ENCODE results near the gene NDUFV2. TPM values are rescaled to one million over a fixed set of nuclear protein-coding genes. Genes with fewer than 3 reads are reported as not detected.
"Not testable (repeated sequence)": the region's sequence is repeated elsewhere in the genome, so short reads cannot be mapped to it uniquely, and the experiment has no call there.

The NDUFV2 gene
- total RNA-seq, 1 experiment from 2014 or later, result 192 TPM

GRCh38 chr18:9092665-9093064 is 9.8 kb upstream of the NDUFV2 start:
- Mint-ChIP-seq H3K9me3 (ENCODE audit: unreplicated experiment) (no peaks in the 10 kb centered on the region), H3K27me3 (ENCODE audit: insufficient read depth, unreplicated experiment) (no peaks in the 10 kb centered on the region), H3K4me1 (ENCODE audit: insufficient read depth, unreplicated experiment) (no peaks in the 10 kb centered on the region), H3K4me3 (ENCODE audit: unreplicated experiment) (no peak overlapping the region), H3K36me3 (ENCODE audit: insufficient read depth, unreplicated experiment) (no peaks in the 10 kb centered on the region), H3K27ac (ENCODE audit: low read depth, unreplicated experiment) (no peak overlapping the region)
- ChIA-PET POLR2A (interaction anchor here (1.9 kb wide), 1 partner anchor 10 kb away, joined by 10 read pairs; the partner anchor contains the start of gene NDUFV2), CTCF (no interaction called here)
- BruUV-seq (replicated peaks), result no TSS peak
- no peak for TF ChIP-seq CTCF (IDR thresholded peaks at IDR 0.05; ENCODE audit: unreplicated experiment)
- intact Hi-C loops (cut with micrococcal nuclease), result no loop called here
- no peak for DNase-seq (ENCODE audit: unreplicated experiment)

DNA sequence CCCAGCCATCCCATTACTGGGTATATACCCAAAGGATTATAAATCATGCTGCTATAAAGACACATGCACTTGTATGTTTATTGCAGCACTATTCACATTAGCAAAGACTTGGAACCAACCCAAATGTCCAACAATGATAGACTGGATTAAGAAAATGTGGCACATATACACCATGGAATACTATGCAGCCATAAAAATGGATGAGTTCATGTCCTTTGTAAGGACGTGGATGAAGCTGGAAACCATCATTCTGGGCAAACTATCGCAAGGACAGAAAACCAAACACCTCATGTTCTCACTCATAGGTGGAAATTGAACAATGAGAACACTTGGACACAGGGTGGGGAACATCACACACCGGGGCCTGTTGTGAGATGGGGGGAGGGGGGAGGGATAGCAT is 9.4 kb upstream of the NDUFV2 start:
- H3K4me1 Mint-ChIP-seq (ENCODE audit: insufficient read depth, unreplicated experiment); intact Hi-C loops (cut with micrococcal nuclease); H3K27ac Mint-ChIP-seq (ENCODE audit: low read depth, unreplicated experiment); H3K4me3 Mint-ChIP-seq (ENCODE audit: unreplicated experiment); H3K9me3 Mint-ChIP-seq (ENCODE audit: unreplicated experiment); H3K36me3 Mint-ChIP-seq (ENCODE audit: insufficient read depth, unreplicated experiment); BruUV-seq (replicated peaks); H3K27me3 Mint-ChIP-seq (ENCODE audit: insufficient read depth, unreplicated experiment); DNase-seq (ENCODE audit: unreplicated experiment); CTCF ChIA-PET: not testable (repeated sequence)
- POLR2A ChIA-PET, result interaction anchor here (1.9 kb wide), 1 partner anchor 9 kb away, joined by 10 read pairs; the partner anchor contains the start of gene NDUFV2

DNA sequence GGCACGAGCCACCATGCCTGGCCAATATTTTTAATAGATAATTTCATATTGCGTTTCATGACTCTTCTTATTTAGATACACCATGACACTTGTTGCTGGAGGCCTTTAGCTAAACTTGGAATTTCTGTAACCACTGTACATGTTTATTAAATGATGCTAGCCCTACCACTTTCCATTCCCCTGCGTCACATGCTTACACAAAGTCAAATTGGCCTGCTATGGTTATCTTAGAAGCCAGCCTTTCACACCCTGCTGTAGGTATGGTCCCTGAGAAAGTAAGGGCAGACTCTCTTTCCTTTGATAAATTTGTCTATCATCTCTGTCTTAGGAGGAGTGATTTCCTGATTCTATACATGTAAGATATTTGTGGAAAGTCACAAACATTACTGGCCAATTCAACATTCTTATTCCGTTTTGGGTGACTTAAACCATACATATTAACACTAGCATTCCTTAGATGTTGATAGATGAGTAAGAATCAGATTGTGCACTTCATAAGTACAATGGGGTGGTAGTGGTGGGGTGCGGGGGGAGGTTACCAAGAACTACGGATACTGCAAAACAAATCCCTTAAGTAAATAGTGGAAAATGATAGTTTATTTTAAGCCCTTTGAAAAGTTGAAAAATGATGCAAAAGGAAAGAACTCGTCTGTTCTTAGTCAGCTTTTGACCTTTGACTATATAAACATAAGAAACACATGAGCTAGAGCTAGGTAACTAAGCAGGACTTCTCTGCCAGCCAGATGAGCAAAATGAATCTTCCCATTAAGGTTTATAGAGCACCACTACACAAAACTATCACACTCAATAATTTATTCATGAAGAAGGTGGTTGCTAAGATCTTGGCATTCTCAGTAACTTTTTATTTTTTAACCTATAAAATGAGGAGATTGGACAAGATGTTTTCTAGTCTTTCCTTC is 7.9 kb upstream of the NDUFV2 start:
- intact Hi-C loops (cut with micrococcal nuclease), result no loop called here
- no TSS peak for BruUV-seq (replicated peaks)
- H3K27ac Mint-ChIP-seq (ENCODE audit: low read depth, unreplicated experiment), result no peak overlapping the region
- POLR2A ChIA-PET, result interaction anchor here (1.9 to 5.8 kb wide), 2 partner anchors 8 to 21 kb away, joined by 10 to 25 read pairs; partner anchors contain the start of gene NDUFV2
- H3K4me1 Mint-ChIP-seq (ENCODE audit: insufficient read depth, unreplicated experiment), result no peaks in the 10 kb centered on the region
- CTCF ChIA-PET, result interaction anchor here (0.5 to 0.8 kb wide), 3 partner anchors 21 to 176 kb away, joined by 3 read pairs; no protein-coding TSS in a partner anchor
- no peaks in the 10 kb centered on the region for H3K27me3 Mint-ChIP-seq (ENCODE audit: insufficient read depth, unreplicated experiment)
- H3K4me3 Mint-ChIP-seq (ENCODE audit: unreplicated experiment), result no peak overlapping the region
- no peaks in the 10 kb centered on the region for H3K9me3 Mint-ChIP-seq (ENCODE audit: unreplicated experiment)
- TF ChIP-seq CTCF (IDR thresholded peaks at IDR 0.05; ENCODE audit: unreplicated experiment), result no peak
- no peak for DNase-seq (ENCODE audit: unreplicated experiment)
- H3K36me3 Mint-ChIP-seq (ENCODE audit: insufficient read depth, unreplicated experiment), result no peaks in the 10 kb centered on the region

- intact Hi-C loops (cut with micrococcal nuclease), result no loop called here
- H3K36me3 Mint-ChIP-seq (ENCODE audit: insufficient read depth, unreplicated experiment), result no peaks in the 10 kb centered on the region
- ChIA-PET CTCF (no interaction called here), POLR2A (interaction anchor here (0.6 to 5.8 kb wide), 3 partner anchors 21 to 27 kb away, joined by 3 to 25 read pairs (median 3); no protein-coding TSS in a partner anchor)
- no peaks in the 10 kb centered on the region for H3K9me3 Mint-ChIP-seq (ENCODE audit: unreplicated experiment)
- no peak overlapping the region for H3K27ac Mint-ChIP-seq (ENCODE audit: low read depth, unreplicated experiment)
- no peak for DNase-seq (ENCODE audit: unreplicated experiment)
- no peak overlapping the region for H3K4me3 Mint-ChIP-seq (ENCODE audit: unreplicated experiment)
- no peak for TF ChIP-seq CTCF (IDR thresholded peaks at IDR 0.05; ENCODE audit: unreplicated experiment)
- no peaks in the 10 kb centered on the region for H3K27me3 Mint-ChIP-seq (ENCODE audit: insufficient read depth, unreplicated experiment)
- H3K4me1 Mint-ChIP-seq (ENCODE audit: insufficient read depth, unreplicated experiment), result no peaks in the 10 kb centered on the region
- BruUV-seq (replicated peaks), result no TSS peak
These were observed 7.0 kb upstream of the NDUFV2 start for GRCh38 chr18:9095297-9096006.
